ENCODE results near the gene TPD52L1.
"Not testable (repeated sequence)": the region's sequence is repeated elsewhere in the genome, so short reads cannot be mapped to it uniquely, and the experiment has no call there.

TPD52L1 gene

DNA sequence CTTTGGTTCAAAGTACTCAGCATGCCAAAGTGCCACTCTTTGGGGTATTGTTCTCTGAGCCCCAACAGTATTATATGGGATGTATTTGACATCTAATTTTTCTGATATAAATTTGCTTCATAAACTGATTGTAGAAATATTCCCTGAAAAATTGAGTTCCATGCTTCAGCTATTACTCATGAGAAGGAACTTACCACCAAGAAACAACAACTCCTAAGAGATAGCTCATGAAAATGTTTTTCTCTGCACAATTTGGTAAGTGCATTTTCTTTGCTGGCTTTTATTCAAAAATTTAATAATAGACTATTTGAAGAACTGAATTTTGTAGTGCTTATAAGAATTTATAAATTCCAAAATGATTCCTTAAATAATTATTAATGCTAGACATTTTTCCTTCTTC lies 12.8 kb upstream of the TPD52L1 start:
- DNase-seq (ENCODE audit: low read depth, low spot score) = peak; percentile 22

DNA sequence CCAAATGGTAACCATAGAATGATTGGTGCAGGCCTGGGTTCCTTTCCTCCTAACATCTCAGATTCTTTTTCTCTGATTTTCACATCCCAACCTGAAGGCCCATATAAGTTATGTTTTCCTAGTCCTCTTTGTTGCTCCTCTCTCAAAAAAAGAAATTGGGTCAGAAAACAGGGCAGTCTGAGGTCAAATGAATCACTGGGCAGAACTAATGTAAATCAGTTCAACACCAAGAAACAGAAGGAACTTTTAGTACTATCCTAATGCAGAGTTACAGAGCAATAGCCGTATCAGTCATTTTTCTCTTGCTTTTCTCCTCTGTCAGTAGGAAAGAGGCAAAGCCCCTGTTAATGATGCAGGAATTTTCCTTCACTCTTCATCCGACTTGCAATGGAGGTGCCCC lies 11.0 kb upstream of the TPD52L1 start:
- peak; percentile 31 for DNase-seq (ENCODE audit: low read depth, low spot score)

GRCh38 chr6:125144822-125145221 lies 8.8 kb upstream of the TPD52L1 start:
- no peak for DNase-seq (ENCODE audit: low read depth, low spot score)

GRCh38 chr6:125149256-125150144 lies 4.1 kb upstream of the TPD52L1 start:
- DNase-seq (ENCODE audit: low read depth, low spot score) = peak; percentile 61

DNA sequence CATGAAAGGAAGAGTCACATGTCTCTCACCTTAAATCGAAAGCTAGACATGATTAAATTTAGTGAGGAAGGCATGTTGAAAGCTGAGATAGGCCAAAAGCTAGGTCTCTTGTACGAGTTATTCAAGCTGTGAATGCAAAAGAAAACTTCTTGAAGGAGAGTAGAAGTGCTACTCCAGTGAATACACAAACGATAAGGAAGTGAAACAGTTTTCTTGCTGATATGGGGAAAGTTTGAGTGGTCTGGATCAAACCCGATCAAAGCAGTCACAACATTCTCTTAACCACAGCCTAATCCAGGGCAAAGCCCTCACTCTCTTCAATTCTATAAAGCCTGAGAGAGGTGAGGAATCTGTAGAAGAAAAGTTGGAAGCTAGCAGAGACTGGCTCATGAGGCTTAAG lies 1.9 kb upstream of the TPD52L1 start:
- DNase-seq (ENCODE audit: low read depth, low spot score) = no peak

DNA sequence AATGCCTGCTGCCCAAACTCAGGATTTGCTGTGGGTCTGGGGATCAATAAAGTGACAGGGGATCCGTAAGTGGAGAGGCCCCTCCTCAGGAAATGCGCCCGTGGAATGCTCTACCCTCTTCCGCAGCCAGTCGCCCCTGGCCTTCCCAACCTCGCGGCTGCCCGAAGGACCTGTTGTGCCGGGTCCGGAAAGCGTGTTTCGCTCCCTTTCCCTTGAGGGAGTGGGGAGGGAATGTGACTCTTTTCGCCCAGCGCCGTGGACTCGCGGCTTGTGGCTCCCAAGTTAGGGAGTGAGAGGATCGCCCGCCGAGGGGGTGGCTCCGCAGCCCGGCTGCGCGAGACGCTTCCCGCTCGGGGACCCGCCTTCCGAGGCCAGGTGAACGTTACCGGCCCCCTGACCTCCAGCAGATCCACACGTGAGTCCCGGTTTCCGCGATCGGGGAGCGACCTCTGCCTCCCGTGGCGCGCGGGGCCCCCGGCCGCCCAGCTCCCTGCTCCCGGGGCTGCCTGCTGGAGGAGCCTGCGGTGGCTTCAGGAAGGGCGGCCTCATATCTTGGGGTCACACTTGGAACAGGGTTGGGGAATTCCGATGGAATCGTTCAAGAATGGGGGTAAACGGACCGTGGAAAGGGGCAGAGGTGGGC lies 666 bp downstream of the TPD52L1 start:
- DNase-seq (ENCODE audit: low read depth, low spot score) = peak; percentile 70

- DNase-seq (ENCODE audit: low read depth, low spot score) = no peak
These were observed 1.2 kb downstream of the TPD52L1 start for GRCh38 chr6:125154761-125155135.

DNA sequence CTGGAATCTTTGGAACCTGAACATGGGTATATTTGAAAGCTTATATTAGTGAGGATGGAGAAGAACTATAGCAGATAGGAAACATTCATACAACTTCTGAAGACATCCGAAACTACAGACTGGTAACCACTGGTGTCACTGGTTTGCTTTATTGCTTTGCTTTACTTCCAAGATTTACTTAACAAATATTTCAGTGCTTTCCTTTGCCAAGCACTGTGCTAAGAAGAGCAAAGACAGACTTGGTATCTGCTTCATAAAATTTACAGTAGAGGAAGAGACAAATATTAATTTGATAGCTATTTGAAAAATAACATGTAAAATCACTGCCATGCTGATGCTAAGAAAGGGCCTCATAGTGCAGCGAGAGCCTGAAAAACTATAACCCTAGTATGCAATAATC lies 1.8 kb downstream of the TPD52L1 start:
- no peak for DNase-seq (ENCODE audit: low read depth, low spot score)

- no peak for DNase-seq (ENCODE audit: low read depth, low spot score)
These were observed 2.9 kb downstream of the TPD52L1 start for GRCh38 chr6:125156496-125156895.

- DNase-seq (ENCODE audit: low read depth, low spot score) = no peak
These were observed 3.7 kb downstream of the TPD52L1 start for GRCh38 chr6:125157280-125157679.

- no peak for DNase-seq (ENCODE audit: low read depth, low spot score)
These were observed 4.2 kb downstream of the TPD52L1 start for GRCh38 chr6:125157725-125158124.

- DNase-seq (ENCODE audit: low read depth, low spot score) = not testable (repeated sequence)
These were observed 9.8 kb downstream of the TPD52L1 start for GRCh38 chr6:125163339-125163738.

GRCh38 chr6:125163811-125164210 lies 10.2 kb downstream of the TPD52L1 start:
- no peak for DNase-seq (ENCODE audit: low read depth, low spot score)

GRCh38 chr6:125164696-125165095 lies 11.1 kb downstream of the TPD52L1 start:
- DNase-seq (ENCODE audit: low read depth, low spot score) = no peak

DNA sequence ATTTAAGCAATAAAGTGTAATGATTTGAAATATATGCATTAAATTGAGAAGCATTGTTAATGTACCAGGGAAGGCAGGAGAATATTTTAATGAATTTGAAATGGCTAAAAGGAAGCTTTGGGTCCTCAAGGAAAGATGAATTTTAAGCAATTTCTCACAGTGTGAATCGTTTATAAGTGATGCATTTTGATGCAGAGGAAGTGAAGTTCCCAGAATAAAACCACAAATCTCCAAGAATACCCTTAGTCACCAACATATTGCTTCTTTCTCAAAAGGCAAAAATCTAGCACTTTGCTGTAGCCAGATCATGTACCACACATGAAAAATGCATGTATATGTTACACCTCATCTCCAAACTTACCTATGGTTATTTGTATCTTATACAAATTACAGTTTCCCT lies 11.7 kb downstream of the TPD52L1 start:
- DNase-seq (ENCODE audit: low read depth, low spot score) = peak; percentile 34

DNA sequence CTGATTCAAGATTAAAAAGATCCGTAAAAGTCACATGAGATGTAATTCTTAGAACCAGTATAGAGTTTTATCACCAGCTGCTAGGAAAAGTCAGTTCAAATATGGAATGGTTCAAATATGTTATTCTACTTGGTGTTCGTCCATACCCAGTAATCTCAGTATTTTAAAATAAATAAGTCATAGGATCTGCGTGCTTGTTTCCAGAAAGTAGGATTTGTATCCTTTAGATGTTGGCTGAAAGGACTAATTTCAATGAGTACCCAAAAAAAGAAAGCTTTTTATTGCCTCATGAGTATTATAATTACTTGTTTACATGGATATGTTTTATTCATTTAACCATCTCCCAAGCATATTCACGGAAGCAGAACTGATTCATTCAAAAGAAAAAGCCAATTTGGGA lies 12.2 kb downstream of the TPD52L1 start:
- no peak for DNase-seq (ENCODE audit: low read depth, low spot score)

DNA sequence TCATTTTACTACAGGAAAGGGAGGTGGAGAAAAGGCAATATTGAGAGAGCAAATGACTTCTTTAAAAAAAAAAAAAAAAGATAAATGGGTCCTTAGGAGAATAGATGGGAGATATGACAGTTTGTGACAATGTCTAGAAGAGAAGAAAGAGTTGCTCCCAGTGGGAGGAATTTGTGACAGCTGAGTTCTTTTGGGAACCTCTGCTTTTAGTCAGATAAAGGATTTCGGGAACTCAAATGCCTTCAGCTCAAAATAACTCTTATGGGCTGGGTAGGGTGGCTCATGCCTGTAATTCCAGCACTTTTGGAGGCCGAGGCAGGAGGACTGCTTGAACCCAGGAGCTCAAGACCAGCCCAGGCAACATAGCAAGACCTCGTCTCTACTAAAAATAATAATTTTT lies 13.1 kb downstream of the TPD52L1 start:
- no peak for DNase-seq (ENCODE audit: low read depth, low spot score)

DNA sequence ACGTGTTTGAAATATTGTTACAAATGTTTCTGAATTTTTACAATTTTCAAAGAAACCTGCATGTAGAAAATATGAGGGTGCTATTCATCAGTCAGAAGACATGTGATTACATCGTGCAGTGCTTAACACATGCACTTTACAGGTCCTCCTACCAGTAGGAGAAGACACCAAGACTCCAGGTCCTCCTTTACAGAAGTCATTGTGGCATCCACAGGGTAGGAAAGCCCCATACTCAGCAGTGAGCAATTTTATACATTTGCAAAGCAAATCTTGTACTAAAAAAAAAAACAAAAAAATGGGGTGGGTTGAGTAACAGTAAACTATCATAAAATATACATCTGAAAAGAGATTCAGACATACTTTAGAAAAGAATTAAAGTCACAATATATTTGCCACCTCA lies 14.0 kb downstream of the TPD52L1 start:
- no peak for DNase-seq (ENCODE audit: low read depth, low spot score)

DNA sequence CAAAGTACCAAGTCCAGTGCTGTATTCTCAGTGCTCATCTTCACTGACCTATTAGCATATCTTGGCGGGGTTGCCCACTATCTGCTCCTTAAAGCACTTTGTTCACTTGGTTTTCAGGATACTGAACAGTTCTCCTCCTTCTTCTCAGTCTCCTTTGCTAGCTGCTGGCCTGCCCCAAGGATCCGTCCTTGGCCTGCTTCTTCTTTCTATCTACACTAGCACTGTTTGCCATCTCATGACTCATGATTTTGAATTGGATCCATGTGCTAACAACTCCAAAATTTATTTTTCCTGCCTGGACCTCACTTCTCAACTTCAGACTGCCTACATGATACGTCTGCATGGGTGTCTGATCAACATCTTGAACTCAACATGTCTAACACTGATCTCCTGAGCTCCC lies 15.5 kb downstream of the TPD52L1 start:
- DNase-seq (ENCODE audit: low read depth, low spot score) = peak; percentile 28

GRCh38 chr6:125169522-125169921 lies 15.9 kb downstream of the TPD52L1 start:
- DNase-seq (ENCODE audit: low read depth, low spot score) = no peak

DNA sequence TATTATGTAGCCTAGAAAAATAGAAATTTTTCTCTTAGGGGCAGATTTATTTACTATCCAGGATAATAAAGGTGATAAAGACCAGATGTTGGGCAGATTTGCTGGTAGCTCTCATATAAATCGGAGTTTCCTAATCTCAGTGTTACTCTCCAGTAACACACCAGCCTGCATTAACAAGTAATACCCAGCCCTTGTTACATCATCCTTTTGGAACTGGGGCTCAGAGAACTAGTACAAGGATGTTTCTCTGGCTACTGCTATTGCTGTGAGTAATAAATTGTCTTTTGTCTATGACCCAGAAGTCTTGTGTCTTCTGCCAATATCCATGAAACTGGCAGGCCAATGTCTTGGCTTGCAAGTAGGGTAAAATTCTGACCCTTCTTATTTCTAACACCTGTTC lies 16.8 kb downstream of the TPD52L1 start:
- no peak for DNase-seq (ENCODE audit: low read depth, low spot score)

- no peak for DNase-seq (ENCODE audit: low read depth, low spot score)
These were observed 19.9 kb downstream of the TPD52L1 start for GRCh38 chr6:125173341-125174095.

Measured in astrocyte of the hippocampus (primary cell).